GM12878 (cell line): ENCODE data around the gene SLC25A13. TPM values are rescaled to one million over a fixed set of nuclear protein-coding genes. Genes with fewer than 3 reads are reported as not detected.

ENCODE experiments used
- ATAC-seq: fragments of 200-7000 bp; cut with Tn5 transposase; 3 replicates; pipeline ENCODE4 v1.9.1; 2020; ENCODE audit warnings: mild to moderate bottlenecking, moderate library complexity
- BruUV-seq: library from RNA; stranded (reverse); fragments of 400-500 nt; replicated peaks from 2 replicates; lab custom pipeline; 2021; lab: Mats Ljungman, UMichigan
- CTCF ChIA-PET: fragments of 300-600 bp; sonication (Branson Sonifier 250); formaldehyde crosslinking; extraction: SDS; loops from one replicate; lab custom pipeline; 2021; ENCODE audit warnings: inconsistent platforms; lab: Yijun Ruan, JAX
- POLR2A ChIA-PET: fragments of 350-600 bp; formaldehyde crosslinking; extraction: SDS; loops from one replicate; lab custom pipeline; 2021; ENCODE audit warnings: inconsistent platforms; lab: Charles Lee
- RAD21 ChIA-PET: fragments of 300-600 bp; sonication (Branson Sonifier 250); formaldehyde crosslinking; loops from one replicate; lab custom pipeline; 2023; ENCODE audit warnings: antibody characterized with exemption; ENCODE audit not compliant: unreplicated experiment; lab: Charles Lee
- SMC1A ChIA-PET: fragments of 300-600 bp; sonication (Branson Sonifier 250); formaldehyde crosslinking; loops from one replicate; lab custom pipeline; 2023; ENCODE audit not compliant: unreplicated experiment, uncharacterized antibody; lab: Charles Lee
- DNase-seq: peaks from one replicate; pipeline ENCODE4 v3.0.0-alpha.2; 2011; ENCODE audit warnings: low read depth, low spot score
- FAIRE-seq: peaks from 3 replicates; lab custom pipeline; 2011; peaks lifted over from hg19 to GRCh38; lab: Jason Lieb, UNC
- H2AFZ ChIP-seq: 2 replicates; pipeline ENCODE4 v1.6.0; 2011; ENCODE audit warnings: low read depth, low read length, control low read depth; ENCODE audit not compliant: control insufficient read depth
- H3K27ac ChIP-seq: 2 replicates; pipeline ENCODE4 v1.5.1; 2011; ENCODE audit warnings: control low read depth; ENCODE audit not compliant: control insufficient read depth, insufficient read depth
- H3K27me3 ChIP-seq, 2 experiments: replicated peaks in 1 of 2; 2 replicates each; pipeline versions ENCODE4 v1.6.0 to v1.6.1; 2011; ENCODE audit warnings: low read length in 1 of 2; ENCODE audit not compliant: control insufficient read depth in 2 of 2, insufficient read depth in 2 of 2
- H3K36me3 ChIP-seq, 2 experiments: 2 replicates each; pipeline ENCODE4 v1.5.1; 2011; ENCODE audit warnings: low read length in 1 of 2; ENCODE audit not compliant: control insufficient read depth in 2 of 2, insufficient read depth in 2 of 2
- H3K4me1 ChIP-seq: 2 replicates; pipeline ENCODE4 v1.6.1; 2011; ENCODE audit warnings: mild to moderate bottlenecking, low read length, moderate library complexity, mixed read lengths; ENCODE audit not compliant: control insufficient read depth, insufficient read depth
- H3K4me2 ChIP-seq: 2 replicates; pipeline ENCODE4 v1.6.0; 2011; ENCODE audit warnings: control low read depth; ENCODE audit not compliant: control insufficient read depth, insufficient read depth
- H3K4me3 ChIP-seq: fragments of 200-600 bp; sonication (generic); 2 replicates; pipeline ENCODE4 v1.5.1; 2016
- H3K79me2 ChIP-seq: 2 replicates; pipeline ENCODE4 v1.6.0; 2011; ENCODE audit warnings: low read length; ENCODE audit not compliant: control insufficient read depth, insufficient read depth
- H3K9ac ChIP-seq: 2 replicates; pipeline ENCODE4 v1.8.0; 2011; ENCODE audit warnings: low read length, control low read depth, mixed read lengths; ENCODE audit not compliant: control insufficient read depth, insufficient read depth
- H3K9me3 ChIP-seq: replicated peaks from 3 replicates; pipeline ENCODE4 v1.5.1; 2011; ENCODE audit warnings: mild to moderate bottlenecking, low read length; ENCODE audit not compliant: control insufficient read depth, insufficient read depth
- H4K20me1 ChIP-seq: 2 replicates; pipeline ENCODE4 v1.6.0; 2011; ENCODE audit not compliant: control insufficient read depth, insufficient read depth
- EGR1 ChIP-seq, 2 experiments: IDR thresholded peaks; 1 replicate in 1 of 2; 2 replicates in 1 of 2; pipeline ENCODE4 v1.6.1; 2011 to 2012; ENCODE audit warnings: low read depth in 2 of 2, low read length in 2 of 2, borderline replicate concordance in 1 of 2, mild to moderate bottlenecking in 1 of 2, moderate library complexity in 1 of 2
- HDAC2 ChIP-seq: fragments of 200-600 bp; sonication (generic); IDR thresholded peaks from 2 replicates; pipeline ENCODE4 v1.6.1; 2017
- HDGF ChIP-seq: fragments of 450-650 bp; IDR thresholded peaks from 2 replicates; pipeline ENCODE4 v1.6.1; 2016; ENCODE audit warnings: antibody characterized with exemption
- JUND ChIP-seq: IDR thresholded peaks from 2 replicates; pipeline ENCODE4 v1.6.1; 2012; ENCODE audit warnings: low read depth, mild to moderate bottlenecking, low read length, improper control_type of control experiment, moderate library complexity
- MYB ChIP-seq: fragments of 150-350 bp; IDR thresholded peaks from 2 replicates; pipeline ENCODE4 v1.6.1; 2014; ENCODE audit warnings: mild to moderate bottlenecking, low read depth, low read length, borderline replicate concordance
- NRF1 ChIP-seq: conservative IDR thresholded peaks from 2 replicates; pipeline ENCODE4 v1.6.1; 2011; ENCODE audit warnings: mild to moderate bottlenecking, low read depth, low read length, improper control_type of control experiment
- SIX5 ChIP-seq: IDR thresholded peaks from 2 replicates; pipeline ENCODE4 v1.6.1; 2011; ENCODE audit warnings: mild to moderate bottlenecking, low read depth, low read length, moderate library complexity; ENCODE audit not compliant: severe bottlenecking
- SMARCA5 ChIP-seq: fragments of 450-650 bp; IDR thresholded peaks from 2 replicates; pipeline ENCODE4 v1.6.1; 2017; ENCODE audit warnings: mild to moderate bottlenecking
- STAT1 ChIP-seq: fragments of 450-650 bp; conservative IDR thresholded peaks from 2 replicates; pipeline ENCODE4 v1.6.1; 2014; ENCODE audit warnings: antibody characterized with exemption, mild to moderate bottlenecking
- WRNIP1 ChIP-seq: IDR thresholded peaks from 2 replicates; pipeline ENCODE4 v1.6.1; 2011; ENCODE audit warnings: low read depth, low read length, improper control_type of control experiment, borderline replicate concordance
- ZNF622 ChIP-seq: fragments of 450-650 bp; IDR thresholded peaks from 2 replicates; pipeline ENCODE4 v1.6.1; 2017; ENCODE audit warnings: mild to moderate bottlenecking, inconsistent platforms
- WGBS: methylation state at CpG from one replicate; pipeline ENCODE4 v1.1.6; 2016; ENCODE audit warnings: low lambda C conversion rate; ENCODE audit not compliant: insufficient replicate concordance, insufficient coverage; ENCODE audit errors: missing lambda C conversion rate; 5-methylcytosine and 5-hydroxymethylcytosine counted together
- in situ Hi-C: fragments of 300-500 bp; cut with MboI; formaldehyde crosslinking; loops from 9 replicates; pipeline ENCODE4 v1.14.3; 2018; ENCODE audit warnings: mixed read lengths
- intact Hi-C: fragments of 100-400 bp; cut with micrococcal nuclease; formaldehyde crosslinking; loops from one replicate; pipeline ENCODE4 v1.14.2; 2022; ENCODE audit not compliant: unreplicated experiment
- polyA plus RNA-seq, 11 experiments: library from polyadenylated mRNA; depleted of rRNA in 4 of 11; unstranded in 6 of 11; stranded (reverse) in 5 of 11; fragments of >200 nt; fragmentation: Nextera tagmentation in 4 of 11; fragmentation: Illumina TruSeq in 1 of 11; extraction: Ambion mirVana in 4 of 11; extraction: Trizol in 1 of 11; gene quantifications; 1 replicate in 1 of 11; 2 replicates in 10 of 11; pipeline versions ENCODE4 v1.2.1 to v1.2.3, GENCODE V29; 2011 to 2016; ENCODE audit warnings: inconsistent platforms in 2 of 11, missing spikeins in 2 of 11, low read depth in 1 of 11
- total RNA-seq, 4 experiments: library from RNA; depleted of rRNA in 3 of 4; stranded (reverse); fragments of >200 nt in 3 of 4; fragmentation: Illumina TruSeq in 1 of 4; extraction: Trizol in 1 of 4; gene quantifications; 2 replicates each; pipeline versions ENCODE4 v1.2.1 to v1.2.3, GENCODE V29; 2013 to 2021
- TF ChIP-seq, protein P1 (sequence below): IDR thresholded peaks from 2 replicates; pipeline ENCODE4 v1.6.1; 2011; ENCODE audit warnings: borderline replicate concordance, low read depth, mild to moderate bottlenecking, moderate library complexity, low read length; ENCODE audit not compliant: insufficient read depth, poor library complexity, severe bottlenecking
- TF ChIP-seq, protein P2 (sequence below): fragments of 450-650 bp; IDR thresholded peaks from 2 replicates; pipeline ENCODE4 v1.6.1; 2017; ENCODE audit warnings: low read depth, mild to moderate bottlenecking, moderate library complexity
- TF ChIP-seq, protein P3 (sequence below): IDR thresholded peaks from 2 replicates; pipeline ENCODE4 v1.6.1; 2011; ENCODE audit warnings: low read depth, low read length, improper control_type of control experiment, borderline replicate concordance
- TF ChIP-seq, protein P4 (sequence below): IDR thresholded peaks from 2 replicates; pipeline ENCODE4 v1.6.1; 2012; ENCODE audit warnings: low read depth, low read length, improper control_type of control experiment

Gene SLC25A13
- total and polyA plus RNA-seq, 10 of the 15 experiments (the other 5 are each of a cell fraction or from before 2014, with no cell fraction given) = 7.0 to 24.7 (median 18.6) TPM

DNA sequence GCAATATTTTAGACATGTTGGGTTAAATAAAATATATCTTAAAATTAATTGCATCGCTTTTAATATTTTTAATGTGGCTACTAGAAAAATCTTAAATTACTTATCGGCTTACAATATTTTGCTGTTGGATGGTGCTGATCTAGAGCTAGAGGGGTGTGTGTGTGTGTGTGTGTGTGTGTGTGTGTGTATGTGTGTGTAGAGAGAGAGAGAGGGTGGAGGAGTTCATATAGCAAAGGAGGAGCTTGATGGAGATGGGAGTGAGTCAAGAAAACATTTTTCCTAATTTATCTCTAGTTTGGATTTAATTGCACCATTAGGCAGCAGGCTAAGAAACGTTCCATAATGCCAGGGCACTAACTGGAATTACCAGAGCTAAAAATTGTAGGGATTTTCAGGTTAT lies 10.4 kb upstream of the SLC25A13 start (continued):
- no peak for TF ChIP-seq JUND
- TF ChIP-seq MYB = no peak
- no peak for TF ChIP-seq SIX5
- no peak for TF ChIP-seq HDGF
- TF ChIP-seq NRF1 = no peak
- TF ChIP-seq, protein P1, sequence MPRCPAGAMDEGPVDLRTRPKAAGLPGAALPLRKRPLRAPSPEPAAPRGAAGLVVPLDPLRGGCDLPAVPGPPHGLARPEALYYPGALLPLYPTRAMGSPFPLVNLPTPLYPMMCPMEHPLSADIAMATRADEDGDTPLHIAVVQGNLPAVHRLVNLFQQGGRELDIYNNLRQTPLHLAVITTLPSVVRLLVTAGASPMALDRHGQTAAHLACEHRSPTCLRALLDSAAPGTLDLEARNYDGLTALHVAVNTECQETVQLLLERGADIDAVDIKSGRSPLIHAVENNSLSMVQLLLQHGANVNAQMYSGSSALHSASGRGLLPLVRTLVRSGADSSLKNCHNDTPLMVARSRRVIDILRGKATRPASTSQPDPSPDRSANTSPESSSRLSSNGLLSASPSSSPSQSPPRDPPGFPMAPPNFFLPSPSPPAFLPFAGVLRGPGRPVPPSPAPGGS = no peak
- TF ChIP-seq WRNIP1 = no peak
- TF ChIP-seq ZNF622 = no peak
- no peak for TF ChIP-seq SMARCA5
- TF ChIP-seq, all 136 proteins: peak for 0

DNA sequence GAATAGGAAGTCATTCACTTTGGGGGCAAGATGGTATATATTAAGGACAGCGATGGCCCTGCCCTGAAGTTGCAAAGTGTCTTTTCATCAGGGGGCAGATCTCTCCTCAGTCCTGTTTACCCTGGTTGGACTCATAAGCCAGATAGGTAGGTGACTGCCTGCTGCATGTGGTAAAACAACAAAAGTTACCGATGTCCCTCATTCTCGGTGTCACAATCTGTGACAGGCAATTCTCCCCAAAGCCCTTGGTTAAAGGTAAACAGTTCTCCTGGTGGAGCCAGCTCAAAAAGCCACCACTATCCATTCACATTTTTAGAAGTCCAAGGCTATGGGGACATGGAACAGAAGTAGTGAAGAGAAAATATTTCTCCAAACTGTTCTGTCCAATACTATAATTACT lies 9.9 kb upstream of the SLC25A13 start:
- ATAC-seq = no peak
- Histone ChIP-seq H3K9ac (no peak overlapping the region), H4K20me1 (no peaks in the 10 kb centered on the region), H3K4me1 (no peaks in the 10 kb centered on the region), H3K79me2 (no peaks in the 10 kb centered on the region), H3K27me3 (no peaks in the 10 kb centered on the region; a peak in 1 of 4 replicates), H3K36me3 (no peaks in the 10 kb centered on the region), H3K9me3 (peaks cover 5% of the 10 kb centered on the region; the same call in 1 of the 3 replicates), H3K4me3 (no peak overlapping the region), H3K27ac (no peak overlapping the region), H2AFZ (no peak overlapping the region), H3K4me2 (no peak overlapping the region)
- no TSS peak for BruUV-seq
- SMC1A ChIA-PET = interaction anchor here (0.9 kb wide), 1 partner anchor 59 kb away, joined by 3 read pairs; no protein-coding TSS in a partner anchor
- in situ Hi-C loops = no loop called here
- FAIRE-seq = no peak
- no peak for DNase-seq
- POLR2A ChIA-PET = no interaction called here
- CTCF ChIA-PET = no interaction called here
- 85% methylated on average over 3 of the region's 3 CpGs for WGBS
- intact Hi-C loops = no loop called here
- RAD21 ChIA-PET = no interaction called here
- TF ChIP-seq WRNIP1 (no peak), HDAC2 (no peak), EGR1 (IDR thresholded peaks at IDR 0.05; ENCODE audit: borderline replicate concordance in 1 of 2, low read depth in 2 of 2, low read length in 2 of 2) (no peak), STAT1 (no peak)
- TF ChIP-seq, protein P2, sequence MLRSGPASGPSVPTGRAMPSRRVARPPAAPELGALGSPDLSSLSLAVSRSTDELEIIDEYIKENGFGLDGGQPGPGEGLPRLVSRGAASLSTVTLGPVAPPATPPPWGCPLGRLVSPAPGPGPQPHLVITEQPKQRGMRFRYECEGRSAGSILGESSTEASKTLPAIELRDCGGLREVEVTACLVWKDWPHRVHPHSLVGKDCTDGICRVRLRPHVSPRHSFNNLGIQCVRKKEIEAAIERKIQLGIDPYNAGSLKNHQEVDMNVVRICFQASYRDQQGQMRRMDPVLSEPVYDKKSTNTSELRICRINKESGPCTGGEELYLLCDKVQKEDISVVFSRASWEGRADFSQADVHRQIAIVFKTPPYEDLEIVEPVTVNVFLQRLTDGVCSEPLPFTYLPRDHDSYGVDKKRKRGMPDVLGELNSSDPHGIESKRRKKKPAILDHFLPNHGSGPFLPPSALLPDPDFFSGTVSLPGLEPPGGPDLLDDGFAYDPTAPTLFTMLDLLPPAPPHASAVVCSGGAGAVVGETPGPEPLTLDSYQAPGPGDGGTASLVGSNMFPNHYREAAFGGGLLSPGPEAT = no peak
- TF ChIP-seq, protein P3, sequence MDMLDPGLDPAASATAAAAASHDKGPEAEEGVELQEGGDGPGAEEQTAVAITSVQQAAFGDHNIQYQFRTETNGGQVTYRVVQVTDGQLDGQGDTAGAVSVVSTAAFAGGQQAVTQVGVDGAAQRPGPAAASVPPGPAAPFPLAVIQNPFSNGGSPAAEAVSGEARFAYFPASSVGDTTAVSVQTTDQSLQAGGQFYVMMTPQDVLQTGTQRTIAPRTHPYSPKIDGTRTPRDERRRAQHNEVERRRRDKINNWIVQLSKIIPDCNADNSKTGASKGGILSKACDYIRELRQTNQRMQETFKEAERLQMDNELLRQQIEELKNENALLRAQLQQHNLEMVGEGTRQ = no peak
- TF ChIP-seq, protein P4, sequence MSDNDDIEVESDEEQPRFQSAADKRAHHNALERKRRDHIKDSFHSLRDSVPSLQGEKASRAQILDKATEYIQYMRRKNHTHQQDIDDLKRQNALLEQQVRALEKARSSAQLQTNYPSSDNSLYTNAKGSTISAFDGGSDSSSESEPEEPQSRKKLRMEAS = no peak
